H9 (cell line): ENCODE measurements around the gene RABGAP1. TPM values are rescaled to one million over a fixed set of nuclear protein-coding genes. Genes with fewer than 3 reads are reported as not detected.

Source experiments
- DNase-seq: peaks from one replicate; pipeline ENCODE4 v3.0.0-alpha.2; 2017
- H2AFZ ChIP-seq: one replicate; pipeline ENCODE4 v1.6.1; 2013; ENCODE audit warnings: mild to moderate bottlenecking, low read length, control low read depth, moderate library complexity
- H2AK5ac ChIP-seq: 2 replicates; pipeline ENCODE4 v1.6.1; 2013; ENCODE audit warnings: low read length, control low read depth, mixed read lengths; ENCODE audit not compliant: insufficient read length
- H2BK120ac ChIP-seq: one replicate; pipeline ENCODE4 v1.6.1; 2013; ENCODE audit warnings: low read depth, mild to moderate bottlenecking, low read length, control low read depth, inconsistent platforms; ENCODE audit not compliant: poor library complexity, severe bottlenecking
- H2BK12ac ChIP-seq: 2 replicates; pipeline ENCODE4 v1.6.1; 2013; ENCODE audit warnings: low read length, control low read depth, mixed read lengths, low read depth; ENCODE audit not compliant: insufficient read length
- H2BK15ac ChIP-seq: 2 replicates; pipeline ENCODE4 v1.6.1; 2013; ENCODE audit warnings: low read depth, low read length, control low read depth
- H2BK20ac ChIP-seq: one replicate; pipeline ENCODE4 v1.6.1; 2013; ENCODE audit warnings: low read depth, mild to moderate bottlenecking, low read length, control low read depth, inconsistent platforms; ENCODE audit not compliant: poor library complexity, severe bottlenecking
- H2BK5ac ChIP-seq: 2 replicates; pipeline ENCODE4 v1.6.1; 2013; ENCODE audit warnings: low read length, control low read depth, mixed read lengths; ENCODE audit not compliant: insufficient read length
- H3K14ac ChIP-seq: 2 replicates; pipeline ENCODE4 v1.6.1; 2013; ENCODE audit warnings: low read length, control low read depth; ENCODE audit not compliant: insufficient read depth
- H3K18ac ChIP-seq: 2 replicates; pipeline ENCODE4 v1.6.1; 2013; ENCODE audit warnings: low read depth, mild to moderate bottlenecking, mixed read lengths, low read length, control low read depth; ENCODE audit not compliant: insufficient read length
- H3K23ac ChIP-seq: 2 replicates; pipeline ENCODE4 v1.6.1; 2013; ENCODE audit warnings: low read length, control low read depth, mixed read lengths, low read depth; ENCODE audit not compliant: insufficient read length
- H3K23me2 ChIP-seq: 2 replicates; pipeline ENCODE4 v1.6.1; 2013; ENCODE audit warnings: low read depth, mild to moderate bottlenecking, mixed read lengths, low read length, control low read depth; ENCODE audit not compliant: insufficient read length, poor library complexity, severe bottlenecking
- H3K27ac ChIP-seq: 2 replicates; pipeline ENCODE4 v1.5.1; 2013; ENCODE audit warnings: low read length, control low read depth, mixed read lengths, low read depth; ENCODE audit not compliant: insufficient read length
- H3K27me3 ChIP-seq: 2 replicates; pipeline ENCODE4 v1.6.1; 2013; ENCODE audit warnings: low read length, control low read depth, inconsistent platforms; ENCODE audit not compliant: insufficient read depth
- H3K4ac ChIP-seq: 2 replicates; pipeline ENCODE4 v1.6.1; 2013; ENCODE audit warnings: low read depth, mild to moderate bottlenecking, control low read depth, inconsistent platforms, low read length, moderate library complexity
- H3K4me1 ChIP-seq: 2 replicates; pipeline ENCODE4 v1.6.1; 2013; ENCODE audit warnings: low read length, control low read depth, inconsistent platforms; ENCODE audit not compliant: insufficient read depth
- H3K4me2 ChIP-seq: 2 replicates; pipeline ENCODE4 v1.6.1; 2013; ENCODE audit warnings: low read length, control low read depth, mixed read lengths; ENCODE audit not compliant: insufficient read length, insufficient read depth
- H3K56ac ChIP-seq: 2 replicates; pipeline ENCODE4 v1.6.1; 2013; ENCODE audit warnings: low read depth, mild to moderate bottlenecking, mixed read lengths, low read length, control low read depth; ENCODE audit not compliant: insufficient read length
- H3K79me1 ChIP-seq: 2 replicates; pipeline ENCODE4 v1.6.1; 2013; ENCODE audit warnings: low read depth, mild to moderate bottlenecking, moderate library complexity, low read length, control low read depth, inconsistent platforms; ENCODE audit not compliant: insufficient read depth, poor library complexity, severe bottlenecking
- H3K79me2 ChIP-seq: 2 replicates; pipeline ENCODE4 v1.6.1; 2013; ENCODE audit warnings: low read length, control low read depth, inconsistent platforms; ENCODE audit not compliant: insufficient read depth
- H3K9ac ChIP-seq: 2 replicates; pipeline ENCODE4 v1.6.1; 2013; ENCODE audit warnings: low read length, control low read depth, mixed read lengths; ENCODE audit not compliant: insufficient read length; ENCODE audit errors: extremely low read depth
- H3K9me3 ChIP-seq: one replicate; pipeline ENCODE4 v1.6.1; 2013; ENCODE audit warnings: low read depth, low read length, inconsistent platforms; ENCODE audit not compliant: control insufficient read depth
- H3T11ph ChIP-seq: one replicate; pipeline ENCODE4 v1.6.1; 2013; ENCODE audit warnings: mild to moderate bottlenecking, low read length, control low read depth, inconsistent platforms
- H4K20me1 ChIP-seq: one replicate; pipeline ENCODE4 v1.6.1; 2013; ENCODE audit not compliant: control insufficient read depth, insufficient read length, insufficient read depth
- H4K5ac ChIP-seq: 2 replicates; pipeline ENCODE4 v1.6.1; 2013; ENCODE audit warnings: low read depth, mild to moderate bottlenecking, mixed read lengths, low read length, control low read depth; ENCODE audit not compliant: insufficient read length
- H4K8ac ChIP-seq: replicated peaks from 2 replicates; pipeline ENCODE4 v1.6.1; 2013; ENCODE audit warnings: low read length, control low read depth, mixed read lengths, low read depth; ENCODE audit not compliant: insufficient read length
- H4K91ac ChIP-seq: 2 replicates; pipeline ENCODE4 v1.6.1; 2013; ENCODE audit warnings: low read depth, mild to moderate bottlenecking, moderate library complexity, mixed read lengths, low read length, control low read depth; ENCODE audit not compliant: insufficient read length
- H3K27ac Mint-ChIP-seq, 3 experiments: 2 replicates in 2 of 3; 3 replicates in 1 of 3; pipeline ENCODE4 v1.8.0; 2020 to 2021; ENCODE audit warnings: mixed read lengths in 3 of 3, mild to moderate bottlenecking in 1 of 3, moderate library complexity in 1 of 3
- H3K27me3 Mint-ChIP-seq: 2 replicates; pipeline ENCODE4 v1.8.0; 2021; ENCODE audit warnings: low read depth, mild to moderate bottlenecking, moderate library complexity, mixed read lengths
- H3K36me3 Mint-ChIP-seq, 3 experiments: 2 replicates in 2 of 3; 3 replicates in 1 of 3; pipeline ENCODE4 v1.8.0; 2020 to 2021; ENCODE audit warnings: low read depth in 3 of 3, mixed read lengths in 3 of 3; ENCODE audit not compliant: insufficient read depth in 1 of 3
- H3K4me1 Mint-ChIP-seq, 2 experiments: 2 replicates each; pipeline ENCODE4 v1.8.0; 2020; ENCODE audit warnings: mixed read lengths in 2 of 2
- H3K4me3 Mint-ChIP-seq, 2 experiments: 2 replicates in 1 of 2; 3 replicates in 1 of 2; pipeline ENCODE4 v1.8.0; 2020 to 2021; ENCODE audit warnings: mild to moderate bottlenecking in 2 of 2, mixed read lengths in 2 of 2, moderate library complexity in 1 of 2
- H3K9me3 Mint-ChIP-seq, 2 experiments: 2 replicates in 1 of 2; 3 replicates in 1 of 2; pipeline ENCODE4 v1.8.0; 2020; ENCODE audit warnings: mild to moderate bottlenecking in 2 of 2, mixed read lengths in 2 of 2, moderate library complexity in 1 of 2
- total RNA-seq: library from RNA; stranded (reverse); gene quantifications from 2 replicates; pipeline ENCODE4 v1.2.1, GENCODE V29; 2021
- TF ChIP-seq, protein P1 (sequence below): fragments of 200-600 bp; sonication (generic); conservative IDR thresholded peaks from 3 replicates; pipeline ENCODE4 v1.8.0; 2021; ENCODE audit warnings: antibody characterized with exemption, mild to moderate bottlenecking

Gene RABGAP1
- total RNA-seq, 1 experiment from 2014 or later: 31.6 TPM

DNA sequence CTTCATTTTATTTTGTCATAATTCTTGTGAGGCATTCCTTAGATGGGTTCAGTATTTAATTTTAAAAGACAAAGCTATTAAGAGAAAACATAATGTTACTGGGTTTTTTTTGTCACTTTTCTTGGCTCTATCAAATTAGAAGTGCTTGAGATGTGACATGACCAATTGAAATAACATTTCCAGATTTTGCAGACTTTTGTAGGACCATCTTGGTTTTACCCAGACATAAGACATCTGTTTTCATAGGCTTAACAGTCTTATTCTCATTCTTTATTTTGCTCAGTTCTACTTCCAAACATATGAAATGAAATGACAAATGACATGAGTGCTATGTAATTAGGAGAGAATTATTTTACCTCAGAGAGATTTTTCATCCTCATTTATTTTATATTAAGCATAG is 112.2 kb downstream of the RABGAP1 start:
- Histone ChIP-seq H2BK20ac (no peak overlapping the region), H3K4me2 (no peak overlapping the region), H4K5ac (no peak overlapping the region), H3K9ac (no peak overlapping the region), H3T11ph (no peak overlapping the region), H3K23me2 (no peaks in the 10 kb centered on the region), H3K23ac (no peak overlapping the region), H2BK15ac (no peak overlapping the region), H3K14ac (no peak overlapping the region), H2BK5ac (no peak overlapping the region), H3K27ac (no peak overlapping the region), H3K79me1 (no peaks in the 10 kb centered on the region), H4K20me1 (no peaks in the 10 kb centered on the region), H3K56ac (no peak overlapping the region), H3K9me3 (no peaks in the 10 kb centered on the region), H2BK12ac (no peak overlapping the region), H3K79me2 (no peaks in the 10 kb centered on the region), H4K8ac (no peak overlapping the region), H3K18ac (no peak overlapping the region), H3K4ac (no peak overlapping the region), H2BK120ac (no peak overlapping the region), H2AFZ (no peak overlapping the region), H4K91ac (no peak overlapping the region), H3K27me3 (no peaks in the 10 kb centered on the region), H2AK5ac (no peak overlapping the region), H3K4me1 (no peaks in the 10 kb centered on the region)
- peaks cover 15 to 32% (median 26%) of the 10 kb centered on the region in 3 experiments; a peak in 6 of 7 replicates for H3K36me3 Mint-ChIP-seq
- H3K27ac Mint-ChIP-seq: no peak overlapping the region
- no peaks in the 10 kb centered on the region for H3K9me3 Mint-ChIP-seq
- H3K4me3 Mint-ChIP-seq: no peak overlapping the region
- no peaks in the 10 kb centered on the region for H3K27me3 Mint-ChIP-seq
- TF ChIP-seq, protein P1, sequence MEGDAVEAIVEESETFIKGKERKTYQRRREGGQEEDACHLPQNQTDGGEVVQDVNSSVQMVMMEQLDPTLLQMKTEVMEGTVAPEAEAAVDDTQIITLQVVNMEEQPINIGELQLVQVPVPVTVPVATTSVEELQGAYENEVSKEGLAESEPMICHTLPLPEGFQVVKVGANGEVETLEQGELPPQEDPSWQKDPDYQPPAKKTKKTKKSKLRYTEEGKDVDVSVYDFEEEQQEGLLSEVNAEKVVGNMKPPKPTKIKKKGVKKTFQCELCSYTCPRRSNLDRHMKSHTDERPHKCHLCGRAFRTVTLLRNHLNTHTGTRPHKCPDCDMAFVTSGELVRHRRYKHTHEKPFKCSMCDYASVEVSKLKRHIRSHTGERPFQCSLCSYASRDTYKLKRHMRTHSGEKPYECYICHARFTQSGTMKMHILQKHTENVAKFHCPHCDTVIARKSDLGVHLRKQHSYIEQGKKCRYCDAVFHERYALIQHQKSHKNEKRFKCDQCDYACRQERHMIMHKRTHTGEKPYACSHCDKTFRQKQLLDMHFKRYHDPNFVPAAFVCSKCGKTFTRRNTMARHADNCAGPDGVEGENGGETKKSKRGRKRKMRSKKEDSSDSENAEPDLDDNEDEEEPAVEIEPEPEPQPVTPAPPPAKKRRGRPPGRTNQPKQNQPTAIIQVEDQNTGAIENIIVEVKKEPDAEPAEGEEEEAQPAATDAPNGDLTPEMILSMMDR: no peak
- DNase-seq: no peak
- peaks cover 12 to 14% of the 10 kb centered on the region in 2 experiments for H3K4me1 Mint-ChIP-seq
